Head of caudate nucleus (tissue), 42 donors: ENCODE data around the gene AKAP13.
"Not testable (repeated sequence)": the region's sequence is repeated elsewhere in the genome, so short reads cannot be mapped to it uniquely, and the experiment has no call there.

ENCODE experiments used
- DNase-seq, 42 donors: peaks; one replicate each; pipeline versions ENCODE4 v3.0.0 to v3.0.0-alpha.2; 2020 to 2021; ENCODE audit warnings: mixed read lengths in 7 of 42
- intact Hi-C: fragments of 100-400 bp; cut with DNase I; formaldehyde crosslinking; loops from one replicate; pipeline ENCODE4 v1.15.0; 2022

The AKAP13 gene

GRCh38 chr15:85792102-85792731, 411.8 kb downstream of the AKAP13 start:
- peak in 3 of 42 donors; percentile 53 to 61 (median 58) for DNase-seq
- intact Hi-C loops, result no loop called here

- peak in 12 of 42 donors; percentile 22 to 58 (median 39) for DNase-seq
- intact Hi-C loops, result no loop called here
These were observed 412.6 kb downstream of the AKAP13 start for GRCh38 chr15:85792912-85793590.

- intact Hi-C loops, result no loop called here
- peak in 33 of 42 donors; percentile 15 to 69 (median 44) for DNase-seq
These were observed 413.5 kb downstream of the AKAP13 start for GRCh38 chr15:85793641-85794597.

GRCh38 chr15:85794598-85795336, 414.4 kb downstream of the AKAP13 start, which contains the start of gene KLHL25:
Gene KLHL25 (minus strand): TSS chr15:85794925. CDS start chr15:85769810, 25,115 bp downstream.
- intact Hi-C loops, result no loop called here
- peak; percentile 87 to 98 (median 96) for DNase-seq

GRCh38 chr15:85795337-85796305, 415.2 kb downstream of the AKAP13 start:
- intact Hi-C loops, result no loop called here
- no peak for DNase-seq

GRCh38 chr15:85796371-85796770, 416.0 kb downstream of the AKAP13 start:
- intact Hi-C loops, DNase-seq: not testable (repeated sequence)
